ENCODE results near the gene PPEF2.

PPEF2 gene

GRCh38 chr4:75844151-75844662 is 58.0 kb downstream of the PPEF2 start:
- DNase-seq (ENCODE audit: low read depth): peak; percentile 84
- no peak for TF ChIP-seq CTCF (conservative IDR thresholded peaks at IDR 0.05; ENCODE audit: control insufficient read depth, insufficient read depth, low read depth, low read length)
- H3K4me3 ChIP-seq (ENCODE audit: control insufficient read depth, low read depth, low read length): no peak overlapping the region

- no peak overlapping the region for H3K4me3 ChIP-seq (ENCODE audit: control insufficient read depth, low read depth, low read length)
- no peak for DNase-seq (ENCODE audit: low read depth)
- TF ChIP-seq CTCF (conservative IDR thresholded peaks at IDR 0.05; ENCODE audit: control insufficient read depth, insufficient read depth, low read depth, low read length): no peak
Measured at GRCh38 chr4:75843596-75843995, 58.7 kb downstream of the PPEF2 start.

GRCh38 chr4:75841641-75842520 is 60.4 kb downstream of the PPEF2 start:
- no peak for DNase-seq (ENCODE audit: low read depth)
- H3K4me3 ChIP-seq (ENCODE audit: control insufficient read depth, low read depth, low read length): no peak overlapping the region

GRCh38 chr4:75834772-75835154 is 67.5 kb downstream of the PPEF2 start:
- no peak overlapping the region for H3K4me3 ChIP-seq (ENCODE audit: control insufficient read depth, low read depth, low read length)
- TF ChIP-seq CTCF (conservative IDR thresholded peaks at IDR 0.05; ENCODE audit: control insufficient read depth, insufficient read depth, low read depth, low read length): no peak
- DNase-seq (ENCODE audit: low read depth): peak; percentile 42

More at GRCh38 chr4:75841641-75842520, 60.4 kb downstream of the PPEF2 start:
- no peak for TF ChIP-seq CTCF (conservative IDR thresholded peaks at IDR 0.05; ENCODE audit: control insufficient read depth, insufficient read depth, low read depth, low read length)

GRCh38 chr4:75834095-75834771 is 68.0 kb downstream of the PPEF2 start:
- DNase-seq (ENCODE audit: low read depth): peak; percentile 56
- TF ChIP-seq CTCF (conservative IDR thresholded peaks at IDR 0.05; ENCODE audit: control insufficient read depth, insufficient read depth, low read depth, low read length): peak; percentile 1
- H3K4me3 ChIP-seq (ENCODE audit: control insufficient read depth, low read depth, low read length): no peak overlapping the region

- DNase-seq (ENCODE audit: low read depth): no peak
- H3K4me3 ChIP-seq (ENCODE audit: control insufficient read depth, low read depth, low read length): no peak overlapping the region
- TF ChIP-seq CTCF (conservative IDR thresholded peaks at IDR 0.05; ENCODE audit: control insufficient read depth, insufficient read depth, low read depth, low read length): no peak
Measured at GRCh38 chr4:75831856-75832405, 70.3 kb downstream of the PPEF2 start.
